GM21360 (cell line): ENCODE measurements around the gene BEST1.

Experiments used
- ATAC-seq: cut with Tn5 transposase; IDR thresholded peaks from one replicate; pipeline ENCODE4 v1.9.1; 2021; ENCODE audit warnings: mild to moderate bottlenecking, moderate library complexity; ENCODE audit not compliant: unreplicated experiment

The BEST1 gene

GRCh38 chr11:61950035-61950547, at the start of gene BEST1:
TSS of gene BEST1 (plus strand) at chr11:61950351. CDS start at chr11:61951807, 1,456 bp downstream.
- ATAC-seq: no peak

- ATAC-seq: no peak
Measured at GRCh38 chr11:61901397-61901796, 48.8 kb upstream of the BEST1 start.

- no peak for ATAC-seq
Measured at GRCh38 chr11:61902313-61902712, 47.8 kb upstream of the BEST1 start.

GRCh38 chr11:61903845-61904244, 46.3 kb upstream of the BEST1 start:
- no peak for ATAC-seq

GRCh38 chr11:61904539-61905048, 45.6 kb upstream of the BEST1 start:
- no peak for ATAC-seq

GRCh38 chr11:61905067-61905696, 45.0 kb upstream of the BEST1 start:
- no peak for ATAC-seq

- no peak for ATAC-seq
Measured at GRCh38 chr11:61905801-61906521, 44.2 kb upstream of the BEST1 start.

- ATAC-seq: no peak
Measured at GRCh38 chr11:61906522-61906909, 43.6 kb upstream of the BEST1 start.

GRCh38 chr11:61907282-61907681, 42.9 kb upstream of the BEST1 start:
- no peak for ATAC-seq

- ATAC-seq: no peak
Measured at GRCh38 chr11:61907871-61908729, 42.1 kb upstream of the BEST1 start.

GRCh38 chr11:61908730-61909316, 41.3 kb upstream of the BEST1 start:
- no peak for ATAC-seq

GRCh38 chr11:61910187-61911127, 39.7 kb upstream of the BEST1 start:
- no peak for ATAC-seq

GRCh38 chr11:61911128-61911700, 38.9 kb upstream of the BEST1 start:
- no peak for ATAC-seq

- ATAC-seq: no peak
Measured at GRCh38 chr11:61911701-61912529, 38.2 kb upstream of the BEST1 start.

- no peak for ATAC-seq
Measured at GRCh38 chr11:61912530-61912898, 37.6 kb upstream of the BEST1 start.

- no peak for ATAC-seq
Measured at GRCh38 chr11:61912991-61913698, 37.0 kb upstream of the BEST1 start.

GRCh38 chr11:61913699-61914395, 36.3 kb upstream of the BEST1 start:
- ATAC-seq: no peak
